ENCODE measurements around the gene ALDH16A1. TPM values are rescaled to one million over a fixed set of nuclear protein-coding genes. Genes with fewer than 3 reads are reported as not detected.
"Not testable (repeated sequence)": the region's sequence is repeated elsewhere in the genome, so short reads cannot be mapped to it uniquely, and the experiment has no call there.

ALDH16A1 gene
- total RNA-seq, 1 donor = 94.0 TPM

DNA sequence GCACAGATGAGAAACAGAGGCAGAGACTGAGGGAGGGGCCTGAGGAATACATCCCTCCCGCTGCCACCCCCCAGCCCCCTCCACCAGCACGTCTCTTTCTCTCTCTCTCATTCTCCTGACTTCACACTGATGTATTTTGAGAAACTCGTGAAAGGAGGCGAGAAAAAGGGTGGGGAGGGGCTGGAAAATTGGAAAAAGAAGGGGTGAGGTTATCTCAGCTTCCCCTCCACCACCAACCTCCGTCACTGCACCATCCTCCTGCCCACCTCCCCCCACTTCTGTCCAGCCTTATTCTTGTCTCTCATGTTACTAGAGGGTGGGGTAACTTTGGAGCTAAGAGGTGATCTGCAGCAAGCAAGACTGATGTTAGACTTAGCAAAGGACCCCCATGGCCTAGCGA, 13.2 kb upstream of the ALDH16A1 start:
- no peak for DNase-seq (ENCODE audit: low read depth in 2 of 3, low spot score in 2 of 3)

DNA sequence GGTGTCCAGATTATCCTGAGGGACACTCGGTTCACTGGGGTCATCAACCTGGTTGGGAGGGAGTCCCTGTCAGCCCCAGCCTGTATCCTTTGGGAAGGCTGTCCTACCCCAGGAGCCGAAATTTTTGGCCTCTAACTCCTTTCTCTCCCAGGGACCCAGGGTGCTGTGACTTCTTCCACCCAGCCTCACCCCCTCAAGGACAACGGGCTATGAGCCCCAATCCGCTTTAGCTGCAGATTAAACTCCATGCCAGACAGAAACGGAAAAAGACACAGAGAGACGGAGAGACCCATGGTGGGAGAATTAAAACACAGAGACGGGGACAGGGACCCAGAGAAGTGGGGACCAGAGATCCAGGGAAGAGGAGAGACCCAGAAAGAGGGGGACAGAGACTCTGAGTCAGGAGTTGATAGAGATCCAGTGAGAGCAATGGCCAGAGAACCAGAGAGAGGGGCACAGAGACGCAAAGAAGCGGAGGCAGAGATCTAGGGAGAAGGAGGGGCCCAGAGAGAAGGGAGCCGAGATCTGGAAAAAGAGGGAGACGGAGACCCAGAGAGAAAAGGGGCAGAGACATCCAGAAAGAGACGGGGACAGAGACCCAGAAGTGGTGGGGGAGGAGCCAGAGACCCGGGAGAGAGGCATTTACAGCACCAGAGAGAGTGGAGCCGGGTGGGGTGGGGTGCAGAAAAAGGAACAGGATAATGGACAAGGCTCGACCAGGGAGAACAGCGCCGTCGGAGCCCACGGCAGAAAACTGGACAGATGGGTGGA, 12.4 kb upstream of the ALDH16A1 start:
- no peak for DNase-seq (ENCODE audit: low read depth in 2 of 3, low spot score in 2 of 3)

DNA sequence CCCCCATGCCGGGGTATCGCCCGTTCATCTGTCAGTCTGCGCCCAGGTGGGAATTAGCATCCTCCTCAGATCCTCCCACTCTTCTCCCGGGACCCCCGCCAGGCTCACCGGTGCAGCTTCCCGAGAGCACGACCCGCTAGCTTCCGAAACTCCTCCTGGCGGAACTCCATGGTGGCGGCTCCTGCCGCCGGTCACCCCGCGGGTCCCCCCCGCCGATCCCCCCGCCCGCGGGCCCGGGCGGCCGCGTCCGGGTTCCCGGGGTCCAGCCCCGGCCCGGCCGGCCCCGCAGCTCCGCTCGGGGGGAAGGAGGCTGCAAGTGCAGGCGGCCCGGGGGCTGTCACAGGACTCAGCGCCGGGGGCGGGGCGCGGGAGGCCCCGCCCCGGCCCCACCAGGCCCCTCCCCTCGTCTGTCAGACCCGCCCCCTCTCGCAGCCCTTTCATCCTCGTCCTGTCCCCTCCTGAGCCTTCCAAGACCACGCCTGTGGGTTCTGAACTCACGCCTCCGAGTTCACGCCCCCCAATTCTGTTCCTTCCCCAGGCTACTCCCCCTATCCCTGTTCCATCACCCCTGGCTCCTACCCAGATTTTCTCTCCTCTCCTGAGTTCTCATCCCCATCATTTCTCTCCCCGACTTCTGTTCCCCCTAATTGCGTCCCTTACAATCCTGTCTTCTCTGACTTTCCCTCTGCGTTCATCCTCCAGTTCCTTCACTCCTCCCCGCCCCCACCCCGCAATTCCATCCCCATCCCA, 11.6 kb upstream of the ALDH16A1 start, which contains the start of gene SLC17A7:
Gene SLC17A7 (minus strand): TSS at position 318 of the 750 bp plus-strand sequence. CDS start 148 bp downstream, at position 170.
- DNase-seq (ENCODE audit: low read depth in 2 of 3, low spot score in 2 of 3) = peak in 2 of 3 donors; percentile 47 to 53

DNA sequence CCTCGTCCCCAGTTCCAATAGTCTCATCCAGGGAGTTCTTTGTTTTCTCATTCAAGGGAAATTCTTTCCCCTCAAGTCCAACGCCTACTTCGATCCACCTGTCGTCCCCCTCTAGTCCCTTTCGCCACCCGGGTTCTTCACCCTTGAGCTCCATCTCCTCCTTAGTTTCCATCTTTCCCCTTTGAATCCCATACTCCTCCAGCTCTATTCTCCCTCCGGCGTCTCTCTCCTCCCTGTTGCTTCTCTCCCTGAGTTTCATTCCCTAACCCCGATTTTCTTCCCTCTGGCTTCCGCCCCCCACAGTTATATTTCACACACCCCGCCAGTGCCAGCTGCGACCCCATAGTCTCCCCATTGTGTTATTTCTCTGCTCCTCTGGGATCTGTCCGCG, 11.1 kb upstream of the ALDH16A1 start:
- no peak for DNase-seq (ENCODE audit: low read depth in 2 of 3, low spot score in 2 of 3)

DNA sequence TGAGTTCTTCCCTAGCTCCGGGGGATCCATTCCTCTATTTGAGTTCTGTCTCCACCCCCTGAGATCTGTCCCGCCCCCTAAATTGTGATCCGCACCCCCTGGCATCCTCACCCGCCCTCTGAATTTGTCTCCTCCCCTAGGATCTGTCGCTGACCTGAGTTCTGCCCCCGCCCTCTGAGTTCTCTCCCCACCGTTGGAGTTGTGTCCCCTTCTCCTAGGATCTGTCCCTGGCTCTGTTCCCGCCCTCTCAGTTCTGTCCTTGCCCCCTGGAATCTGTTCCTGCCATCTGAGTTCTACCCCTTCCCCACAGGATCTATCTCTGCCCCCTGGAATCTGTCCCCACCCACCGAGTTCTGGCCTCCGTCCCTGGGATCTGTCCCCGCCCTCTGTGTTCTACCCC, 10.7 kb upstream of the ALDH16A1 start:
- DNase-seq (ENCODE audit: low read depth in 2 of 3, low spot score in 2 of 3) = no peak

DNA sequence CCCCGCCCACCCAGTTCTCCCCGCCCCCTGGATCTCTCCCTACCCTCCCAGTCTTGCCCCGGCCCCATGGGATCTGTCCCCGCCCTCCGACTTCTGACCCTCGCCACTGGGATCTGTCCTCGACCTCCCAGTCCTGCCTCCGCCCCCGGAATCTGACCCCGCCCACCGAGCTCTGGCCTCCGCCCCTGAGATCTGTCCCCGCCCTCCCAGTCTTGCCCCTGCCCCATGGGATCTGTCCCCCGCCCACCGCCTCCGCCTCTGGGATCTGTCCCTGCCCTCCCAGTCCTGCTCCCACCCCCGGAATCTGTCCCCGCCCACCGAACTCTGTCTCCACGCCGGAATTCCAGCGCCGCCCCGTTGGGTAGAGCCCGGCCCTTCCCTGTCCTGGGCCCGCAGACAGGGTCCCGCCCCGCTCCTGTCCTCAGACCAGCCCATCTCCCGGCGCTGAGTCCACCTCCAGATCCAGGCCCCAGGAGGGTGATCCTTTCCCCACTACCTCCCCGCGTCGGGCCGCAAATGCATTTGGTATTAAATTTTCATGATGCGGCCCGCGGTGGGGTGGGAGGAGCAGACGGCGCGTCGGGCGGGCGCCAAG, 10.2 kb upstream of the ALDH16A1 start:
- no peak for DNase-seq (ENCODE audit: low read depth in 2 of 3, low spot score in 2 of 3)

DNA sequence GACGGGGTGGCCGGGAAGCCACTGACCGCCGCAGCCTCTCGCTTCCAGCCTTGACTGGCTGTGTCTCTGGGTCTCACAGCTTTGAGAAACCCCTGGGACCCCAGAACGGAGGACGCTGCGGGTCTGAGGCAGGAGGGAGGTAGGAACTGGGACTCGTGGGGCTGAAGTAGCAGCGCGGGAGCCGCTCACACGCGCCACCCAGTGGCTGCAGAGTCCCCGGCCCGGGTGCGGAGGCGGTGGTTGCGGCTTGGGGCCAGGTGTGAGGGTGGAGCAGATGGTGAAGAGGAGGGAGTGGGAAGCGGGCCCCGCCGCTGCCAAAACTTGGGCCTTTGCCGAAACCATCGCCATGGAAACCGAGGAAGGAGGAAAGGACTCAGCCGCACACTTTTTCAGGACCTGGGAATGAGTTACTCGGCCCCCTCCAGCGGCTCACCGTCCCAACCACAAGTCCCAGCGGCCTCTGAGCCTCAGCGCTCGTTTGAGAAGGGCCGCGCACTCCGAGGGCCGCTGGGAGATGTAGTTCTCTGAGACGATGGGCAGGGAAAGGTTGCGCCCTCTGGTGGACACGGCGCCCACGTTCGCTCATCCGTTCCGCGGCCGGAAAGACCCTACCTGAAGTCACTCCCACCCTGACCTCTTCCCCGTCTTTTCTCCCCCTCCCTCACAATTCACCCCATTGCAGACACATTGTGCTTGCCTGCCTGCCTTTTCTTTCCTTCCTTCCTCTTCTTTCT, 9.5 kb upstream of the ALDH16A1 start:
- peak; percentile 91 to 96 (median 95) for DNase-seq (ENCODE audit: low read depth in 2 of 3, low spot score in 2 of 3)

DNA sequence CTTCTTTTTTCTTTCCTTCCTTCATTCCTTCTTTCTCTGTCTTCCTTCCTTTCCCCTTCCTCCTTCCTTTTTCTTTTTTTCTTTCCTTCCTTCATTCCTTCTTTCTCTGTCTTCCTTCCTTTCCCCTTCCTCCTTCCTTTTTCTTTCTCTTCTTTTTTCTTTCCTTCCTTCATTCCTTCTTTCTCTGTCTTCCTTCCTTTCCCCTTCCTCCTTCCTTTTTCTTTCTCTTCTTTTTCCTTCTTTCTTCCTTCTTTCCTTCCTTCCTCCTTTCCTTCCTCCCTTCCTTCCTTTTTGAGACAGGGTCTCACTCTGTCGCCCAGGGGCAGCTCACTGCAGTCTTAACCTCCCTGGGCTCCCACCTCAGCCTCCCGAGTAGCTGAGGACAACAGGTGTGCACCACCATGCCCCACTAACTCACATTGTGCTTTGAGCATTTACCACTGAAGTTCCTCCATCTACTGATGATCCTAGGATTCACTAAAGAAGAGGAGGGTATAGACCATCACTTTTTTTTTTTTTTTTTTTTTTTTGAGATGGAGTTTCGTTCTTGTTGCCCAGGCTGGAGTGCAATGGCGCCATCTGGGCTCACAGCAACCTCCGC, 8.8 kb upstream of the ALDH16A1 start:
- not testable (repeated sequence) for DNase-seq (ENCODE audit: low read depth in 2 of 3, low spot score in 2 of 3)

DNA sequence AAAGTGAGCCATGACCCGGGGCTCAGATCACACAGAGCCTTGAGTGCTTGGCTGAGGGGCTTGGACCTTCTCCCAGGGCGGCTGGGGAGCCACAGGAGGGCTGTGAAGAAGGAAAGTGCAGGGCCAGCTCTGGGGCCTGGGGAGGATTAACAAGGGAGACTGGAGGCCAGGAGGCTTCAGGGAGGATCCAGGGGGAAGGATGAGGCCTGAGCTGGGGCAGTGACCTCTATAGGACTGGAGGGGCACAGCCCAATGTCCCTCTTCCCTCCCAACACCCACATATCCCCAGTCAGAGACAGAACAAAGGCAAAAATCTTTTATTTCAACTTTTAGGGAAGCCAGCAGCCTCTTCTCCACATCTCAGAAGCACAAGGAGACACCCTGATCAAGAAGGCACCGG, 7.0 kb upstream of the ALDH16A1 start:
- DNase-seq (ENCODE audit: low read depth in 2 of 3, low spot score in 2 of 3) = no peak

DNA sequence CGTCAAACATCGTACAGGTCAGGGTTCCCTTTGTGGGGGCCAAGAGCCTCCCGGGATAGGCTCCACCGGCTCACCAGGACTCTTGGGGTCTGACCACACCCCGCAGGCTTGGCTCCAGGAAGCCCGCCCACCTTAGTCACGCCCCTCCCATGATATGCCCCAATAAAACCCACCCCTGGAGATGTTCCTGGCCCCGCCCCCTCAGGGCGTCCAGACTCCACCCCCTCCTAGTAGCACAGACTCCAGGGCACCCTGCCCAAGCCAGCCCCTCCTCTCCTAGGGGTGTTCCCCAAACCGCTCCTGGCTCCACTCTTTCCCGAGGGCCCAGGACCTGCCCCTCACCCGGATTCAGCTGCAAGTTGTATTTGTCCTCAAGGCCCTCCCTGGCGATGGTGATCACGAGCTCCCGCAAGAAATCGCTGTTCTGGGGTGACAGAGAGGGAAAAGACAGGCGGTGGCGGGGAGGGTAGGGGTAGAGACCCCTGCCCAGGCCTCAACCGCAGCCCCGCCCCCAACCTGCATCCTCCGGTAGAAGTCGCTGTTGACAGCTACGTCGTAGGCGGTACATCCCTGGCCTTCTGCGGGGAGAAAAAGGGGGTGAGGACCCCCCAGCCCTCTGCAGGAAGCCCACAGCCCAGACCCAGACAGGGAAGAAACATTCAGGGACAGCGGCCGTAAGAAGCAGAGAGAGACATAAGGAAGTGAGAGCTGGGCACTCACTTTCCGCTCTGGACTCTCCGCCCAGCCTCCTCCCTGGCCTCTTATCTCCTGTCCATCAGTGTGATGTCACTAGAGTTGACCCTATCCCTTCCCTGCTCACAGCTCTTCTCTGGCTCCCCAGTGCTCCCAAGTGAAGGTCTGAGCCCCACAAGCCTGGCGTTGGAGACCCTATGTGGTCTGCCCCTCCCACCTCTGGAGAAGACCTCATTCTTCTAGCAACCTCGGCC, 5.3 kb upstream of the ALDH16A1 start:
- no peak for DNase-seq (ENCODE audit: low read depth in 2 of 3, low spot score in 2 of 3)

DNA sequence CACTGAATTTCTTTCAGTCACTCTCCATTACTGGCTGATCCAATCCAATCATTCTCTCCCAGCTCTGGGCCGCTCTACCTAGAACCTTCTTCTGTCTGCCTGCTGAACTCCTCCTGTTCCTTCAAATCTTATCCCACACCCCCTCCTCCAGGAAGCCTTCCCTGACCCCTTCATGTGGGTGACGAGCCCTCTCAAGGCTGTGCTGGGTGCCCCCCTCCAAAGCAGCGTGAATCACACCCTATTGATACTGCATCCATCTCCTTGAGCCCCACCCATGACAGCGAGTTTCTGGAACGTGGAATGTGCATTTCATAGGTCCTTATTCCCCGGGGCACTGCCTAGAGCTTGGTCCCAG, 4.6 kb upstream of the ALDH16A1 start:
- DNase-seq (ENCODE audit: low read depth in 2 of 3, low spot score in 2 of 3) = no peak

DNA sequence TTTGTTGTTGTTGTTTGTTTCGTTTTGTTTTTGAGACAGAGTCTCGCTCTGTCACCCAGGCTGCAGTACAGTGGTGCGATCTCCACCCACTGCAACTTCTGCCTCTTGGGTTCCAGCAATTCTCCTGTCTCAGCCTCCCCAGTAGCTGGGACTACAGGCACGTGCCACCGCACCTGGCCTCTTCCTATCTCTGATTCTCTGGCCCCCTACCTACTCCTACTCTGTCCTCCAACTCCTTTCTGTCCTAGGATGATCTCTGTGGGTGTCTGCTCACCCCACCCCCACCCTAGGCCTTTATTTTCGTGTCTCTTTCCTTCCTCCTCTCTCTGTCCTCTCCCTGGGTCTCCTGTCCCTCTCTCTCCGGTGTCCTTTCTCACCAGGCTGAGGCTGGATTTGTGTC, 2.6 kb upstream of the ALDH16A1 start:
- no peak for DNase-seq (ENCODE audit: low read depth in 2 of 3, low spot score in 2 of 3)

DNA sequence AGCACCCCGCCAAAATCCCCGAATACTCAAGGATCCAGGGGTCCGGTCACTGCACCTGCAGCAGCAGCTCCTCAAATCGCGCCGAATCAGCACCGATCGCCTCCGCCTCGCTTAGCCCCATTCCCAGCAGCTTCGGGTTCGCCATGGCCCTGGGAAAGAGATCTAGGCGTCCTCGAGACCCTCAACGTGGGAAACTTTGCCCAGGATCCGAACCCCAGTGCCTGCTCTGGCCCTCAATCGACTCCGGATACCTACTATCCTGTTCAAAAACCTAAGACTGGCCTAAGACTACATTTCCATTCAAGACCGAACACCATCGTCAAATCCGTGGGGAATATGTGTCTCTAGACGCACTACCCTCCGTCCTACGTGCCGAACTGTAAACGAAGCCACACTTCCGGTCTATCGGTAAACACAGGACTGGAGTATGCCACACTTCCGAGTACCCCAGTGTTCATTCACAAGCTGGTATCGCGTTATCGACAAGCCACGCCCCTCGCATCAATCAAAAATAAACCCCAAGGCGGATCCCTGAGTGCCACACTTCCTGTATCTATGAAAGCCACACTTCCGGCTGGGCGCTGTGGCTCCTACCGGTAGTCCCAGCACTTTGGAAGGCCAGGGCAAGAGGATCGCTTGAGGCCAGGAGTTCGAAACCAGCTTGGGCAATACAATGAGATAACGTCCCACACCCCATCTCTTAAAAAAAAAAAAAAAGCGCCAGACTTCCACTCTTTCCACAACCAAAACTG, 1.4 kb upstream of the ALDH16A1 start, which contains the start of gene PIH1D1:
Gene PIH1D1 (minus strand): TSS at position 385 of the 752 bp plus-strand sequence. CDS start 240 bp downstream, at position 145.
- peak; percentile 77 to 99 (median 98) for DNase-seq (ENCODE audit: low read depth in 2 of 3, low spot score in 2 of 3)

DNA sequence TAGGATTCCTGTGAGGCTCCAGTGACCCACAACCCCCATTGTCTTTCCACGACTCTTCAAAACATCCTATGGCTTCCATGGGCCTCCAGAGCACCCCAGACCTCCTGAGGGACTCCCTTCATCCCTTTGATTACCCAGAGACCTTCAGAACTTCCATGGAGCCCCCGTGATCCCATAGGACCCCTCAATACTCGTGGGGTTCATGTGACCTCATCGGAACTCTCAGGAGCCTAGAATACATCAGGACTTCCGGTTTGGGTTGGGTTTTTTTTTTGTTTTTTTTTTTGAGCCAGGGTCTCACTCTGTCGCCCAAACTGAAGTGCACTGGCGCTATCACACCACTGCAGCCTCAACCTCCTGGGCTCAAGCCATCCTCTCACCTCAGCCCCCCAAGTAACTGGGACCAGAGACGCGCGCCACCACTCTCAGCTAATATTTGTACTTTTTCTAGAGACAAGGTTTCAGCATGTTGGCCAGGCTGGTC, 774 bp downstream of the ALDH16A1 start:
- DNase-seq (ENCODE audit: low read depth in 2 of 3, low spot score in 2 of 3) = peak in 1 of 3 donors; percentile 55

DNA sequence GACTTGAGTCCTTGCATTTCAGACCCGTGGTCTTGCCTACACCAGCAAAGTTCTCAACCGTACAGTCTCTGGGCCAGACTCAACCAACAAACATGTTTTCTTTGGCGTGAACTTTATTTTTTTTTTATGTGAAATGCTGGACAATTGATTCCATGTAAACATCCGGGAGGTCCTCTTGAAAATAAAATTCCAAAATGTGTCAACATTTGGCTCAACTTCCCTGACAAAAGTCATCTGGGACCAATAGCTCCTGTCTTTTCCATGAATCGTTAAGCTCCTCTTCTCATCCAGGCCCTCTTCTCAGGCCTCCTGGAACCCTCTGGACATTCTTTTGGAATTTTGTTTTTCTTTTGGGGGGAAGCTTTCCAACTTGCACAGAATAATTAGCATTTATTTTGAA, 2.7 kb downstream of the ALDH16A1 start:
- no peak for DNase-seq (ENCODE audit: low read depth in 2 of 3, low spot score in 2 of 3)

DNA sequence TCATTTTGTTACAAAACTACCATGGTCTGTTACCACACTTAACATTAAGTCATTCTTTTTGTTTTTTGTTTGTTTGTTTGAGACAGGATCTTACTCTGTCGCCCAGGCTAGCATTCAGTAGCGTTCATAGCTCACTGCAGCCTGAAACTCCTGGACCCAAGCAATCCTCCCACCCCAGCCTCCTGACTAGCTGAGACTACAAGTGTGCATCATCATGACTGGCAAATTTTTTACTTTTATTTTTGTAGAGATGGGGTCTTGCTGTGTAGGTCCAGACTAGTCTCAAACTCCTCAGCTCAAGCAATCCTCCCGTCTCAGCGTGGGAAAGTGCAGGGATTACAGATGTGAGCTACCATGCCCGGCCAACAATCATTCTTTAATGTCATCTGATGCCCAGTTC, 3.3 kb downstream of the ALDH16A1 start:
- no peak for DNase-seq (ENCODE audit: low read depth in 2 of 3, low spot score in 2 of 3)

DNA sequence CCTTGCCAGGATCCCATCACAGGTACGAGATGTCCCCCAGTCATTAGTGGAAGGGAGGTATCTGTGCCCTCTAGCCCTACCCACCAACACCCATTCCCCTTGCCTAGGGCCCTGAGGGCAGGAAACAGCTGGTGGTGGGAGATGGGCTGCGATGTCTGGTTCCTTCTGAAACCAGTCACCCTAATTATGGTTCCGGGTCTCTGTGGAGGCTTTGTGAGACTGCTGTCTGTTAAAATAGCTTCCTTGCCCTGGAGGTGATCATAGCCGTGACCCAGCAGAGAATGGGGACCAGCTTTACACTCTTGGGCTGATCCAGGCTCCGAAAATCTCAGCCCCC, 5.5 kb downstream of the ALDH16A1 start:
- no peak for DNase-seq (ENCODE audit: low read depth in 2 of 3, low spot score in 2 of 3)

DNA sequence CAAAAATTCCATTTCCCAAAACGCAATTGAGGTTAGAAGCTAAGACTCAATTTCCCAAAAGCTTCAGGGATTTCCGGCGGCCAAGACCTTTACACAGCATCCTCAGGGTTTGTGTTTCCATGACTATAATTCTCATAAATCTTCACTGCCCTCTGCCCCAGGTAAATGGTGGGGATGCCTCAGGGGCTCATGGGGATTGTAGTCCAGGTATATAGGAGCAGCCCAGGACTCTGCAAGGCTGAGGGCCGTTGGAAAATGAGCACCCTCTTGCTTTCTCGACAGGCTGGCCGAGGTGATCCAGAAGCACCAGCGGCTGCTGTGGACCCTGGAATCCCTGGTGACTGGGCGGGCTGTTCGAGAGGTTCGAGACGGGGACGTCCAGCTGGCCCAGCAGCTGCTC, 6.4 kb downstream of the ALDH16A1 start:
- no peak for DNase-seq (ENCODE audit: low read depth in 2 of 3, low spot score in 2 of 3)

DNA sequence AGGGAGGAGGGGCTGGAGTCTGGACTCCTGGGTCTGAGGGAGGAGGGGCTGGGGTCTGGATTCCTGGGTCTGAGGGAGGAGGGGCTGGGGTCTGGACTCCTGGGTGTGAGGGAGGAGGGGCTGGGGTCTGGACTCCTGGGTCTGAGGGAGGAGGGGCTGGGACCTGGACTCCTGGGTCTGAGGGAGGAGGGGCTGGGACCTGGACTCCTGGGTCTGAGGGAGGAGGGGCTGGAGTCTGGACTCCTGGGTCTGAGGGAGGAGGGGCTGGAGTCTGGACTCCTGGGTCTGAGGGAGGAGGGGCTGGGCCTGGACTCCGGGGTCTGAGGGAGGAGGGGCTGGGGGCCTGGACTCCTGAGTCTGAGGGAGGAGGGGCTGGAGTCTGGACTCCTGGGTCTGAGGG, 8.1 kb downstream of the ALDH16A1 start:
- not testable (repeated sequence) for DNase-seq (ENCODE audit: low read depth in 2 of 3, low spot score in 2 of 3)

Data from hematopoietic multipotent progenitor cell (in vitro differentiated cells).